Esophagus squamous epithelium (tissue), 5 donors: ENCODE measurements around the gene DBN1. TPM values are rescaled to one million over a fixed set of nuclear protein-coding genes. Genes with fewer than 3 reads are reported as not detected.

Source experiments
- DNase-seq: peaks from one replicate; lab custom pipeline; 2025; lab: John Stamatoyannopoulos, UW
- H3K27ac ChIP-seq, 4 donors: fragments of 200-600 bp; sonication (generic); one replicate each; pipeline ENCODE4 v1.5.1; 2016 to 2019; ENCODE audit warnings: mild to moderate bottlenecking in 1 of 4
- H3K27me3 ChIP-seq, 4 donors: fragments of 200-600 bp; sonication (generic); 1 replicate in 3 of 4; 2 replicates in 1 of 4; pipeline versions ENCODE4 v1.5.1 to v1.6.0; 2017 to 2021; ENCODE audit warnings: antibody characterized with exemption in 1 of 4
- H3K36me3 ChIP-seq, 3 donors: fragments of 200-600 bp; sonication (generic); one replicate each; pipeline ENCODE4 v1.5.1; 2016 to 2019
- H3K4me1 ChIP-seq, 3 donors: fragments of 200-600 bp; sonication (generic); one replicate each; pipeline ENCODE4 v1.5.1; 2017 to 2019
- H3K4me3 ChIP-seq, 4 donors: fragments of 200-600 bp; sonication (generic); 1 replicate in 3 of 4; 2 replicates in 1 of 4; pipeline ENCODE4 v1.5.1; 2016 to 2019; ENCODE audit warnings: mild to moderate bottlenecking in 2 of 4, moderate library complexity in 1 of 4
- H3K9me3 ChIP-seq, 3 donors: fragments of 200-600 bp; sonication (generic); one replicate each; pipeline ENCODE4 v1.5.1; 2016 to 2019
- CTCF ChIP-seq, 6 experiments: fragments of 450-650 bp in 4 of 6; fragments of 200-600 bp in 2 of 6; sonication (generic) in 2 of 6; IDR thresholded peaks; one replicate each; pipeline ENCODE4 v1.5.1; 2016 to 2019; ENCODE audit warnings: antibody characterized with exemption in 6 of 6, mild to moderate bottlenecking in 4 of 6, moderate library complexity in 4 of 6
- POLR2A ChIP-seq, 4 donors: fragments of 450-650 bp; IDR thresholded peaks; one replicate each; pipeline ENCODE4 v1.6.1; 2017; ENCODE audit warnings: antibody characterized with exemption in 4 of 4, mild to moderate bottlenecking in 4 of 4, moderate library complexity in 3 of 4
- WGBS, 2 donors: methylation state at CpG; one replicate each; pipeline ENCODE4 v1.1.5; 2018; 5-methylcytosine and 5-hydroxymethylcytosine counted together
- intact Hi-C: fragments of 100-400 bp; cut with DNase I; formaldehyde crosslinking; loops from one replicate; pipeline ENCODE4 v1.15.0; 2022
- total RNA-seq, 4 donors: library from RNA; depleted of rRNA; stranded (reverse); fragments of >200 nt; gene quantifications; one replicate each; pipeline ENCODE4 v1.1.0, GENCODE V29; 2016
- donor health status: DM: yes; HTN: yes; CAD: no.

Gene DBN1
- total RNA-seq, 4 donors from 2014 or later, result 11.9 to 51.1 (median 27.2) TPM

GRCh38 chr5:177509991-177510566, 36.6 kb upstream of the DBN1 start:
- no peak for DNase-seq
- 63 to 67% methylated on average over 5 to 8 of the region's 11 CpGs for WGBS, 2 donors
- peaks cover 0 to 22% (median 5%) of the 10 kb centered on the region in 3 donors for H3K4me1 ChIP-seq
- no peaks in the 10 kb centered on the region for H3K9me3 ChIP-seq
- H3K36me3 ChIP-seq, result peaks cover 25 to 53% (median 36%) of the 10 kb centered on the region in 3 donors
- intact Hi-C loops, result no loop called here
- no peaks in the 10 kb centered on the region for H3K27me3 ChIP-seq
- TF ChIP-seq POLR2A (IDR thresholded peaks at IDR 0.05) (no peak), CTCF (IDR thresholded peaks at IDR 0.05) (no peak)
- peak overlapping the region in 2 of 4 donors; percentile 30 to 52 for H3K4me3 ChIP-seq
- H3K27ac ChIP-seq, result peak overlapping the region in 3 of 4 donors; percentile 46 to 79 (median 55)

- peak within 1 kb of the TSS in 3 of 4 donors; percentile 28 to 52 (median 30) for H3K4me3 ChIP-seq
- no peaks in the 10 kb centered on the region for H3K27me3 ChIP-seq
- H3K4me1 ChIP-seq, result peaks cover 0 to 15% (median 0%) of the 10 kb centered on the region in 3 donors
- peak within 1 kb of the TSS; percentile 10 to 79 (median 50) for H3K27ac ChIP-seq
- TF ChIP-seq POLR2A (IDR thresholded peaks at IDR 0.05), result peak in 1 of 4 donors; percentile 34
- no peak for TF ChIP-seq CTCF (IDR thresholded peaks at IDR 0.05)
- H3K9me3 ChIP-seq, result no peaks in the 10 kb centered on the region
- WGBS, 2 donors, result 50% methylated on average over 11 of the region's 20 CpGs; no CpG with 5 or more reads in 1 of the 2 donors
- no peak for DNase-seq
- peaks cover 21 to 47% (median 36%) of the 10 kb centered on the region in 3 donors for H3K36me3 ChIP-seq
- intact Hi-C loops, result no loop called here
These were observed 36.0 kb upstream of the DBN1 start, which contains the start of gene DOK3 for GRCh38 chr5:177509381-177509951. DOK3 (minus strand) TSS chr5:177509826; CDS start chr5:177509540, 286 bp downstream.

DNA sequence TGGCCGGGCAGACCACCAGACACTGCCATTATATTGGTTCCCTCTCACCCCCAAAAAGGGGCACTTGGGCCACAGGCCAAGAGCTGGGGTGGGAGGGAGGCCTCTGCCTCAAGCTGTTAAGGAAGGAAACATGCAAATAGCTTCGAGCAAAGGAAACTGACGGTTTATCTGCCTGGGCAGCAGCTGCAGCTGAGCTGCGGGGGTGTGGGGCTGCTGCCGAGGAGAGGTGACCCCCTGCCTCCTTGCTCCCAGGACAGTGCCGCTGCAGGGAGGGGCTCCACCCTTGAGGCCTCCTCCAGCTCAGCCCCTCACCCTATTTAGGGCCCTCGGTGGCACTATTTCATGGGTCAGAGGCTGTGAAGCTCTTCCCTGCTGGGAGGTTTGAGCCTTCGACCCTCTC, 35.4 kb upstream of the DBN1 start:
- H3K9me3 ChIP-seq, result no peaks in the 10 kb centered on the region
- H3K27me3 ChIP-seq, result no peaks in the 10 kb centered on the region
- H3K4me1 ChIP-seq, result peaks cover 0 to 15% (median 0%) of the 10 kb centered on the region in 3 donors
- intact Hi-C loops, result no loop called here
- 58 to 70% methylated on average over 4 to 8 of the region's 8 CpGs for WGBS, 2 donors
- no peak for DNase-seq
- no peak for TF ChIP-seq CTCF (IDR thresholded peaks at IDR 0.05)
- TF ChIP-seq POLR2A (IDR thresholded peaks at IDR 0.05), result no peak
- H3K27ac ChIP-seq, result peak overlapping the region; percentile 10 to 79 (median 50)
- peak overlapping the region in 3 of 4 donors; percentile 28 to 52 (median 30) for H3K4me3 ChIP-seq
- peaks cover 18 to 47% (median 29%) of the 10 kb centered on the region in 3 donors for H3K36me3 ChIP-seq

GRCh38 chr5:177508221-177508611, 34.8 kb upstream of the DBN1 start:
- Histone ChIP-seq H3K27me3 (no peaks in the 10 kb centered on the region), H3K4me1 (peaks cover 0 to 15% (median 0%) of the 10 kb centered on the region in 3 donors), H3K27ac (peak overlapping the region in 3 of 4 donors; percentile 46 to 79 (median 55)), H3K4me3 (peak overlapping the region in 3 of 4 donors; percentile 13 to 52 (median 28)), H3K36me3 (peaks cover 18 to 45% (median 24%) of the 10 kb centered on the region in 3 donors), H3K9me3 (no peaks in the 10 kb centered on the region)
- intact Hi-C loops, result no loop called here
- TF ChIP-seq POLR2A (IDR thresholded peaks at IDR 0.05) (no peak), CTCF (IDR thresholded peaks at IDR 0.05) (no peak)
- DNase-seq, result no peak
- WGBS, 2 donors, result 54 to 91% methylated on average over 6 to 7 of the region's 26 CpGs
